Measurements from ENCODE around the gene ME3. TPM values are rescaled to one million over a fixed set of nuclear protein-coding genes. Genes with fewer than 3 reads are reported as not detected.

ME3 gene
- polyA plus RNA-seq, 1 donor (not counting 4 experiments of a cell fraction or from before 2014, with no cell fraction given): 1.0 TPM

DNA sequence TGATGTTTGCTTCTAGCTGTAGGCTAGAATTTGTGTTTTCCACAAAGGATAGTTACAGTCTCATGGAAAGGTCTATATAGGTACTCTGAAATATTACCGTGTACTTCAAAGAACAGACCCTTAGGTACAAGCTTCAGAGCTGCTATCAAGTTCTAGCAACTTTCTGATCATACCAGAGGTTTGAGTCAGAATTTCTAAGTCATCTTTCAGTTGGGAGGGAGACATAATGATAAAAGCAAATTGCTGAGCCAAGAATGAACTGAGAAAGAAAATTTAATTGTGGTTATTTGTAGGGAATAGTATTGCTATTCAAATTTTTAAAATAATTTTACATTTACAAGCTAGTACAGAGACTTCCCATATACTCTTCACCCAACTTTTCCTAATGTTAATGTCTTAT is 19.9 kb upstream of the ME3 start:
- FAIRE-seq (peak; percentile 82), DNase-seq (ENCODE audit: low read depth, low spot score) (no peak)
- no peak overlapping the region for H3K27ac ChIP-seq (ENCODE audit: control insufficient read depth, insufficient read depth, low read length)
- peak overlapping the region; percentile 35 for H3K4me2 ChIP-seq (ENCODE audit: control insufficient read depth, extremely low read depth, insufficient read depth, low read depth, low read length)
- no peaks in the 10 kb centered on the region for H3K9me1 ChIP-seq (ENCODE audit: control insufficient read depth, extremely low read depth, insufficient read depth, low read length)
- H3K4me3 ChIP-seq (ENCODE audit: control insufficient read depth in 2 of 3, extremely low read depth in 1 of 3, insufficient read depth in 2 of 3, low read depth in 1 of 3, low read length in 3 of 3): no peak overlapping the region
- no peaks in the 10 kb centered on the region for H4K20me1 ChIP-seq (ENCODE audit: control insufficient read depth, extremely low read depth, insufficient read depth, low read length)
- no peaks in the 10 kb centered on the region for H3K79me2 ChIP-seq (ENCODE audit: control insufficient read depth, insufficient read depth, low read length)
- TF ChIP-seq EZH2 (IDR thresholded peaks at IDR 0.05; ENCODE audit: low read length) (no peak), CTCF (optimal IDR thresholded peaks at IDR 0.05 in 1 of 3, IDR thresholded peaks at IDR 0.05 in 1 of 3, conservative IDR thresholded peaks at IDR 0.05 in 1 of 3; ENCODE audit: extremely low read depth in 1 of 3, insufficient read depth in 2 of 3, low read length in 3 of 3) (no peak)
- no peaks in the 10 kb centered on the region for H3K9me3 ChIP-seq (ENCODE audit: control insufficient read depth, low read depth, low read length)
- no peaks in the 10 kb centered on the region for H3K36me3 ChIP-seq (ENCODE audit: control insufficient read depth in 2 of 2, extremely low read depth in 1 of 2, insufficient read depth in 2 of 2, low read length in 2 of 2)
- dilution Hi-C loops (cut with MboI; ENCODE audit: extremely low pct_ligation_motif_present, low sequenced_read_pairs): no loop called here
- no peaks in the 10 kb centered on the region for H3K27me3 ChIP-seq (ENCODE audit: control insufficient read depth, extremely low read depth, insufficient read depth, low read length)
- no peak overlapping the region for H3K9ac ChIP-seq (ENCODE audit: control insufficient read depth, extremely low read depth, insufficient read depth, low read length)
- peak overlapping the region; percentile 1 for H2AFZ ChIP-seq (ENCODE audit: control insufficient read depth, low read length)
- H3K4me1 ChIP-seq (ENCODE audit: control insufficient read depth, extremely low read depth, insufficient read depth, low read length): peaks cover 32% of the 10 kb centered on the region

DNA sequence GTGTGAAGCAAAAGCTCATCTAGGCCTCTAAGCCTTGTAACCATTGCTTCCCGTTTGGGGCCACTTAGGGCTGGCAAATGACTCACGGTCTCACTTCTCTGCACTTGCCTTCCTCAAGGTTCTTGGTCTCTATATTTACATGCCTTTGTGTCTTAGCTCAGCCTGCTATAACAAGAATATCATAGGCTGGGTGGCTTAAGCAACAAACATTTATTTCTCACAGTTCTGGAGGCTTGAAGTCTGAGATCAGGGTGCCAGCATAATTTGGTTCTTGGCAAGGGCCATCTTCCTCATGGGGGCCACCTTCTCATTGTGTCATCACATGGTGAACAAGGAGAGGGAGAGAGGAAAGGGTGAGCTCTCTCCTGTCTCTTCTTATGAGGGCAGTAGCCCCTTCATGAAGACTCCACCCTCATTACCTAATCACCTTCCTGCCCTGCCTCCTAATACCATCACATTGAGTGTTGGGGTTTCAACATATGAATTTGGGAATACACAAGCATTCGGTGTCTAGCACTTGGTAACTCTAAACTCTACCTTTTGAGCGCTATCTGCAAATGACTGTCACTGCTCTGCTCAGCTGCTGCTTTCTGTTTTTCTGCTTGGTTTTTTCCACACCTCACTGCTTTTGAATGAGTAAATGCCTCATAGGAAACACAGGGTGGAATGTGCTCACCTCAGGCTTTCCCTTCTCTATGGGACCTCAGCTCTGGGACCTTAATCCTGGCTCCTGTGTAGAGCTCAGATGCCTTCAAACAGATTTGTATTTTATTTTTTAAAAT is 16.2 kb upstream of the ME3 start:
- Histone ChIP-seq H3K4me1 (ENCODE audit: control insufficient read depth, extremely low read depth, insufficient read depth, low read length) (peaks cover 15% of the 10 kb centered on the region), H3K9me1 (ENCODE audit: control insufficient read depth, extremely low read depth, insufficient read depth, low read length) (no peaks in the 10 kb centered on the region), H3K27ac (ENCODE audit: control insufficient read depth, insufficient read depth, low read length) (no peak overlapping the region), H3K36me3 (ENCODE audit: control insufficient read depth in 2 of 2, extremely low read depth in 1 of 2, insufficient read depth in 2 of 2, low read length in 2 of 2) (no peaks in the 10 kb centered on the region), H3K4me3 (ENCODE audit: control insufficient read depth in 2 of 3, extremely low read depth in 1 of 3, insufficient read depth in 2 of 3, low read depth in 1 of 3, low read length in 3 of 3) (no peak overlapping the region), H3K9me3 (ENCODE audit: control insufficient read depth, low read depth, low read length) (no peaks in the 10 kb centered on the region), H2AFZ (ENCODE audit: control insufficient read depth, low read length) (no peak overlapping the region), H4K20me1 (ENCODE audit: control insufficient read depth, extremely low read depth, insufficient read depth, low read length) (no peaks in the 10 kb centered on the region), H3K4me2 (ENCODE audit: control insufficient read depth, extremely low read depth, insufficient read depth, low read depth, low read length) (no peak overlapping the region), H3K9ac (ENCODE audit: control insufficient read depth, extremely low read depth, insufficient read depth, low read length) (no peak overlapping the region), H3K79me2 (ENCODE audit: control insufficient read depth, insufficient read depth, low read length) (no peaks in the 10 kb centered on the region), H3K27me3 (ENCODE audit: control insufficient read depth, extremely low read depth, insufficient read depth, low read length) (no peaks in the 10 kb centered on the region)
- no peak for DNase-seq (ENCODE audit: low read depth, low spot score)
- no peak for FAIRE-seq
- dilution Hi-C loops (cut with MboI; ENCODE audit: extremely low pct_ligation_motif_present, low sequenced_read_pairs): no loop called here
- TF ChIP-seq CTCF (optimal IDR thresholded peaks at IDR 0.05 in 1 of 3, IDR thresholded peaks at IDR 0.05 in 1 of 3, conservative IDR thresholded peaks at IDR 0.05 in 1 of 3; ENCODE audit: extremely low read depth in 1 of 3, insufficient read depth in 2 of 3, low read length in 3 of 3) (no peak), EZH2 (IDR thresholded peaks at IDR 0.05; ENCODE audit: low read length) (no peak)
